GM12878 (cell line): ENCODE data around the gene SOX6.

ENCODE experiments used
- CEBPB ChIP-seq, 2 experiments: fragments of 150-350 bp in 1 of 2; IDR thresholded peaks; 2 replicates each; pipeline ENCODE4 v1.6.1; 2012 to 2014; ENCODE audit warnings: low read depth in 2 of 2, low read length in 2 of 2, borderline replicate concordance in 1 of 2, inconsistent platforms in 1 of 2
- CREM ChIP-seq: IDR thresholded peaks from 2 replicates; pipeline ENCODE4 v1.6.1; 2014; ENCODE audit warnings: antibody characterized with exemption, low read depth
- POLR2A ChIP-seq: IDR thresholded peaks from 2 replicates; pipeline ENCODE4 v1.6.1; 2011; ENCODE audit warnings: low read depth, mild to moderate bottlenecking, low read length
- POLR2AphosphoS5 ChIP-seq: IDR thresholded peaks from 2 replicates; pipeline ENCODE4 v1.6.1; 2011; ENCODE audit warnings: mild to moderate bottlenecking, low read length, inconsistent platforms
- RAD21 ChIP-seq: IDR thresholded peaks from 2 replicates; pipeline ENCODE4 v1.6.1; 2011; ENCODE audit warnings: mild to moderate bottlenecking, low read depth, low read length, moderate library complexity; ENCODE audit not compliant: insufficient read depth
- STAT1 ChIP-seq: fragments of 450-650 bp; conservative IDR thresholded peaks from 2 replicates; pipeline ENCODE4 v1.6.1; 2014; ENCODE audit warnings: antibody characterized with exemption, mild to moderate bottlenecking
- TBL1XR1 ChIP-seq: IDR thresholded peaks from 2 replicates; pipeline ENCODE4 v1.6.1; 2012; ENCODE audit warnings: low read depth, low read length, improper control_type of control experiment
- YY1 ChIP-seq: IDR thresholded peaks from 2 replicates; pipeline ENCODE4 v1.6.1; 2011; ENCODE audit warnings: low read depth, mild to moderate bottlenecking, low read length
- TF ChIP-seq, protein P1 (sequence below): IDR thresholded peaks from 2 replicates; pipeline ENCODE4 v1.6.1; 2012; ENCODE audit warnings: mild to moderate bottlenecking, low read depth, low read length

- TF ChIP-seq, protein P1, sequence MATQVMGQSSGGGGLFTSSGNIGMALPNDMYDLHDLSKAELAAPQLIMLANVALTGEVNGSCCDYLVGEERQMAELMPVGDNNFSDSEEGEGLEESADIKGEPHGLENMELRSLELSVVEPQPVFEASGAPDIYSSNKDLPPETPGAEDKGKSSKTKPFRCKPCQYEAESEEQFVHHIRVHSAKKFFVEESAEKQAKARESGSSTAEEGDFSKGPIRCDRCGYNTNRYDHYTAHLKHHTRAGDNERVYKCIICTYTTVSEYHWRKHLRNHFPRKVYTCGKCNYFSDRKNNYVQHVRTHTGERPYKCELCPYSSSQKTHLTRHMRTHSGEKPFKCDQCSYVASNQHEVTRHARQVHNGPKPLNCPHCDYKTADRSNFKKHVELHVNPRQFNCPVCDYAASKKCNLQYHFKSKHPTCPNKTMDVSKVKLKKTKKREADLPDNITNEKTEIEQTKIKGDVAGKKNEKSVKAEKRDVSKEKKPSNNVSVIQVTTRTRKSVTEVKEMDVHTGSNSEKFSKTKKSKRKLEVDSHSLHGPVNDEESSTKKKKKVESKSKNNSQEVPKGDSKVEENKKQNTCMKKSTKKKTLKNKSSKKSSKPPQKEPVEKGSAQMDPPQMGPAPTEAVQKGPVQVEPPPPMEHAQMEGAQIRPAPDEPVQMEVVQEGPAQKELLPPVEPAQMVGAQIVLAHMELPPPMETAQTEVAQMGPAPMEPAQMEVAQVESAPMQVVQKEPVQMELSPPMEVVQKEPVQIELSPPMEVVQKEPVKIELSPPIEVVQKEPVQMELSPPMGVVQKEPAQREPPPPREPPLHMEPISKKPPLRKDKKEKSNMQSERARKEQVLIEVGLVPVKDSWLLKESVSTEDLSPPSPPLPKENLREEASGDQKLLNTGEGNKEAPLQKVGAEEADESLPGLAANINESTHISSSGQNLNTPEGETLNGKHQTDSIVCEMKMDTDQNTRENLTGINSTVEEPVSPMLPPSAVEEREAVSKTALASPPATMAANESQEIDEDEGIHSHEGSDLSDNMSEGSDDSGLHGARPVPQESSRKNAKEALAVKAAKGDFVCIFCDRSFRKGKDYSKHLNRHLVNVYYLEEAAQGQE, result no peak
- TF ChIP-seq YY1 (no peak), POLR2AphosphoS5 (no peak), CEBPB (IDR thresholded peaks at IDR 0.05; ENCODE audit: borderline replicate concordance in 1 of 2, low read depth in 2 of 2, low read length in 2 of 2) (no peak), POLR2A (no peak), STAT1 (no peak), RAD21 (no peak), TBL1XR1 (no peak), CREM (no peak)
These were observed 262.3 kb downstream of the SOX6 start for GRCh38 chr11:16093889-16094653.
